Activated CD4-positive, alpha-beta T cell treated with anti-CD3 and anti-CD28 coated beads, Interleukin-2, amount 10 ng/mL, durations not matched to agents 7 days and 5 days (primary cell): ENCODE results near the gene TMED10. TPM values are rescaled to one million over a fixed set of nuclear protein-coding genes. Genes with fewer than 3 reads are reported as not detected.

Experiments used
- CTCF ChIA-PET: fragments of 350-600 bp; sonication (Branson Sonifier 250); formaldehyde crosslinking; loops from one replicate; lab custom pipeline; 2021; ENCODE audit warnings: antibody characterized with exemption; lab: Charles Lee
- POLR2A ChIA-PET: fragments of 350-600 bp; sonication (Branson Sonifier 250); formaldehyde crosslinking; loops from one replicate; lab custom pipeline; 2021; ENCODE audit warnings: antibody characterized with exemption; lab: Charles Lee
- DNase-seq: peaks from one replicate; pipeline ENCODE4 v3.0.0-alpha.2; 2020
- H3K27ac Mint-ChIP-seq: one replicate; pipeline ENCODE4 v1.8.0; 2021; ENCODE audit warnings: mild to moderate bottlenecking, moderate library complexity, mixed read lengths
- H3K27me3 Mint-ChIP-seq: one replicate; pipeline ENCODE4 v1.8.0; 2021; ENCODE audit warnings: mixed read lengths
- H3K36me3 Mint-ChIP-seq: one replicate; pipeline ENCODE4 v1.8.0; 2021; ENCODE audit warnings: low read depth, mixed read lengths
- H3K4me1 Mint-ChIP-seq: one replicate; pipeline ENCODE4 v1.8.0; 2021; ENCODE audit warnings: mixed read lengths
- H3K4me3 Mint-ChIP-seq: one replicate; pipeline ENCODE4 v1.8.0; 2021; ENCODE audit warnings: mild to moderate bottlenecking, moderate library complexity, mixed read lengths
- H3K9me3 Mint-ChIP-seq: one replicate; pipeline ENCODE4 v1.8.0; 2021; ENCODE audit warnings: mixed read lengths
- total RNA-seq, 2 experiments: library from RNA; stranded (reverse); gene quantifications; one replicate each; pipeline ENCODE4 v1.2.3, GENCODE V29; 2021

Gene TMED10
- total RNA-seq, 2 experiments from 2014 or later, result 175 to 213 TPM

GRCh38 chr14:75120541-75121291 is 55.7 kb downstream of the TMED10 start:
- peaks cover 46% of the 10 kb centered on the region for H3K36me3 Mint-ChIP-seq
- no peak overlapping the region for H3K4me3 Mint-ChIP-seq
- POLR2A ChIA-PET, result no interaction called here
- H3K27me3 Mint-ChIP-seq, result no peaks in the 10 kb centered on the region
- peaks cover 35% of the 10 kb centered on the region for H3K4me1 Mint-ChIP-seq
- DNase-seq, result no peak
- CTCF ChIA-PET, result interaction anchor here (1.4 to 1.7 kb wide), 2 partner anchors 12 to 357 kb away, joined by 3 read pairs; partner anchors contain the start of gene YLPM1
- H3K27ac Mint-ChIP-seq, result no peak overlapping the region
- no peaks in the 10 kb centered on the region for H3K9me3 Mint-ChIP-seq

- POLR2A ChIA-PET, result no interaction called here
- H3K9me3 Mint-ChIP-seq, result no peaks in the 10 kb centered on the region
- H3K4me3 Mint-ChIP-seq, result no peak overlapping the region
- no peak for DNase-seq
- CTCF ChIA-PET, result interaction anchor here (1.0 kb wide), 1 partner anchor 180 kb away, joined by 3 read pairs; no protein-coding TSS in a partner anchor
- H3K36me3 Mint-ChIP-seq, result peaks cover 53% of the 10 kb centered on the region
- no peaks in the 10 kb centered on the region for H3K27me3 Mint-ChIP-seq
- peaks cover 29% of the 10 kb centered on the region for H3K4me1 Mint-ChIP-seq
- H3K27ac Mint-ChIP-seq, result no peak overlapping the region
These were observed 57.4 kb downstream of the TMED10 start for GRCh38 chr14:75119056-75119455.

- CTCF ChIA-PET, result interaction anchor here (0.5 to 0.6 kb wide), 2 partner anchors 105 to 775 kb away, joined by 3 to 4 read pairs; no protein-coding TSS in a partner anchor
- POLR2A ChIA-PET, result no interaction called here
- H3K36me3 Mint-ChIP-seq, result peaks cover 70% of the 10 kb centered on the region
- DNase-seq, result peak; percentile 52
- no peaks in the 10 kb centered on the region for H3K9me3 Mint-ChIP-seq
- H3K4me3 Mint-ChIP-seq, result peak overlapping the region; percentile 15
- H3K4me1 Mint-ChIP-seq, result peaks cover 27% of the 10 kb centered on the region
- no peaks in the 10 kb centered on the region for H3K27me3 Mint-ChIP-seq
- H3K27ac Mint-ChIP-seq, result peak overlapping the region; percentile 78
These were observed 62.4 kb downstream of the TMED10 start for GRCh38 chr14:75113932-75114539.

GRCh38 chr14:75109877-75110276 is 66.5 kb downstream of the TMED10 start:
- Mint-ChIP-seq H3K36me3 (peaks cover 73% of the 10 kb centered on the region), H3K4me3 (no peak overlapping the region), H3K27ac (no peak overlapping the region), H3K27me3 (no peaks in the 10 kb centered on the region), H3K4me1 (peaks cover 23% of the 10 kb centered on the region), H3K9me3 (no peaks in the 10 kb centered on the region)
- DNase-seq, result no peak
- CTCF ChIA-PET, result interaction anchor here (1.0 to 1.3 kb wide), 2 partner anchors 9 to 10 kb away, joined by 3 to 5 read pairs; no protein-coding TSS in a partner anchor
- POLR2A ChIA-PET, result no interaction called here

GRCh38 chr14:75107186-75107585 is 69.2 kb downstream of the TMED10 start:
- H3K36me3 Mint-ChIP-seq, result peaks cover 67% of the 10 kb centered on the region
- H3K4me1 Mint-ChIP-seq, result peaks cover 3% of the 10 kb centered on the region
- H3K27ac Mint-ChIP-seq, result peak overlapping the region; percentile 60
- no peak overlapping the region for H3K4me3 Mint-ChIP-seq
- no peaks in the 10 kb centered on the region for H3K9me3 Mint-ChIP-seq
- ChIA-PET CTCF (interaction anchor here (0.6 to 1.0 kb wide), 3 partner anchors 18 to 200 kb away, joined by 3 to 5 read pairs (median 3); no protein-coding TSS in a partner anchor), POLR2A (no interaction called here)
- no peak for DNase-seq
- H3K27me3 Mint-ChIP-seq, result no peaks in the 10 kb centered on the region

GRCh38 chr14:75101491-75101890 is 74.9 kb downstream of the TMED10 start:
- POLR2A ChIA-PET, result no interaction called here

GRCh38 chr14:75098682-75099081 is 77.7 kb downstream of the TMED10 start:
- ChIA-PET POLR2A (no interaction called here), CTCF (interaction anchor here (3.2 kb wide), 1 partner anchor 11 kb away, joined by 11 read pairs; no protein-coding TSS in a partner anchor)
- DNase-seq, result no peak
- H3K27me3 Mint-ChIP-seq, result no peaks in the 10 kb centered on the region
- no peaks in the 10 kb centered on the region for H3K9me3 Mint-ChIP-seq
- H3K4me3 Mint-ChIP-seq, result no peak overlapping the region
- no peak overlapping the region for H3K27ac Mint-ChIP-seq
- peaks cover 60% of the 10 kb centered on the region for H3K36me3 Mint-ChIP-seq
- no peaks in the 10 kb centered on the region for H3K4me1 Mint-ChIP-seq

More at GRCh38 chr14:75101491-75101890, 74.9 kb downstream of the TMED10 start:
- Mint-ChIP-seq H3K9me3 (no peaks in the 10 kb centered on the region), H3K36me3 (peaks cover 62% of the 10 kb centered on the region), H3K27me3 (no peaks in the 10 kb centered on the region), H3K4me1 (no peaks in the 10 kb centered on the region), H3K27ac (no peak overlapping the region), H3K4me3 (no peak overlapping the region)
- DNase-seq, result no peak
- CTCF ChIA-PET, result interaction anchor here (1.2 to 1.8 kb wide), 2 partner anchors 9 to 165 kb away, joined by 3 to 5 read pairs; no protein-coding TSS in a partner anchor

- H3K27ac Mint-ChIP-seq, result no peak overlapping the region
These were observed 78.2 kb downstream of the TMED10 start for GRCh38 chr14:75098212-75098611.

GRCh38 chr14:75096959-75097358 is 79.5 kb downstream of the TMED10 start:
- Mint-ChIP-seq H3K9me3 (no peaks in the 10 kb centered on the region), H3K27ac (no peak overlapping the region), H3K4me3 (no peak overlapping the region), H3K27me3 (no peaks in the 10 kb centered on the region), H3K36me3 (peaks cover 56% of the 10 kb centered on the region), H3K4me1 (no peaks in the 10 kb centered on the region)
- POLR2A ChIA-PET, result no interaction called here
- CTCF ChIA-PET, result interaction anchor here (0.6 to 3.2 kb wide), 3 partner anchors 9 to 1908 kb away, joined by 3 to 11 read pairs (median 3); no protein-coding TSS in a partner anchor
- no peak for DNase-seq

More at GRCh38 chr14:75098212-75098611, 78.2 kb downstream of the TMED10 start:
- no peaks in the 10 kb centered on the region for H3K27me3 Mint-ChIP-seq
- no peak for DNase-seq
- peaks cover 57% of the 10 kb centered on the region for H3K36me3 Mint-ChIP-seq
- no peaks in the 10 kb centered on the region for H3K9me3 Mint-ChIP-seq
- H3K4me3 Mint-ChIP-seq, result no peak overlapping the region
- H3K4me1 Mint-ChIP-seq, result no peaks in the 10 kb centered on the region
- ChIA-PET CTCF (interaction anchor here (3.2 kb wide), 1 partner anchor 11 kb away, joined by 11 read pairs; no protein-coding TSS in a partner anchor), POLR2A (no interaction called here)

GRCh38 chr14:75095690-75096089 is 80.7 kb downstream of the TMED10 start:
- no peaks in the 10 kb centered on the region for H3K27me3 Mint-ChIP-seq
- no peak overlapping the region for H3K27ac Mint-ChIP-seq
- ChIA-PET CTCF (interaction anchor here (0.6 to 3.2 kb wide), 8 partner anchors 8 to 190 kb away, joined by 3 to 11 read pairs (median 4); no protein-coding TSS in a partner anchor), POLR2A (no interaction called here)
- H3K4me3 Mint-ChIP-seq, result no peak overlapping the region
- H3K36me3 Mint-ChIP-seq, result peaks cover 58% of the 10 kb centered on the region
- H3K4me1 Mint-ChIP-seq, result no peaks in the 10 kb centered on the region
- H3K9me3 Mint-ChIP-seq, result no peaks in the 10 kb centered on the region
- DNase-seq, result no peak

GRCh38 chr14:75094896-75095295 is 81.5 kb downstream of the TMED10 start:
- Mint-ChIP-seq H3K9me3 (no peaks in the 10 kb centered on the region), H3K27ac (peak overlapping the region; percentile 56), H3K4me3 (no peak overlapping the region), H3K4me1 (no peaks in the 10 kb centered on the region), H3K36me3 (peaks cover 52% of the 10 kb centered on the region), H3K27me3 (no peaks in the 10 kb centered on the region)
- DNase-seq, result no peak
- CTCF ChIA-PET, result interaction anchor here (0.6 to 1.5 kb wide), 5 partner anchors 10 to 189 kb away, joined by 3 to 5 read pairs (median 3); no protein-coding TSS in a partner anchor
- POLR2A ChIA-PET, result no interaction called here

- Mint-ChIP-seq H3K27ac (no peak overlapping the region), H3K27me3 (no peaks in the 10 kb centered on the region), H3K9me3 (no peaks in the 10 kb centered on the region), H3K4me3 (no peak overlapping the region), H3K36me3 (peaks cover 36% of the 10 kb centered on the region), H3K4me1 (no peaks in the 10 kb centered on the region)
- no peak for DNase-seq
- CTCF ChIA-PET, result no interaction called here
- POLR2A ChIA-PET, result no interaction called here
These were observed 83.7 kb downstream of the TMED10 start for GRCh38 chr14:75092698-75093097.
